HG02763 (cell line): ENCODE data around the gene CCZ1B.
"Not testable (repeated sequence)": the region's sequence is repeated elsewhere in the genome, so short reads cannot be mapped to it uniquely, and the experiment has no call there.

ENCODE experiments used
- ATAC-seq: cut with Tn5 transposase; IDR thresholded peaks from one replicate; pipeline ENCODE4 v1.9.1; 2021; ENCODE audit warnings: mild to moderate bottlenecking, moderate library complexity; ENCODE audit not compliant: unreplicated experiment

Gene CCZ1B

DNA sequence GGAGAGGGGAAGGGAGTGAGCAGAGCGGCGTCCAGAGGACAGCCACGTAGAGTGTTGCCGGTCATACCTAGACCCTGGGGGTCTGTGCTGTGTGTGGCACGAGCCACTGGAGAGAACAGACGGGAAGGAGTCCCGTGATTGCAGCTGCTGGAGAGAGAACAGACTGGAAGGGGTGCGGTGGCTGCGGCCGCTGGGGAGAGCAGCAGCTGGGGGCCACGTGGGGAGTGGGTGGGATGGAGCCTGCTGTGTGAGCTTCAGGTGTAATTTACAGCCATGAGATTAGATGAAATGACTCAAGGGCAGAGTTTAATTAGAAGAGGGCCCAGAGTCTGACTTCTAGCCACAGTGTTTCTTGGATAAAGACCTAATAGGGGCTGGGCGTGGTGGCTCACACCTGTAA, 76.7 kb downstream of the CCZ1B start:
- ATAC-seq = not testable (repeated sequence)
